NCI-H460 (cell line): ENCODE results near the gene MYH16. TPM values are rescaled to one million over a fixed set of nuclear protein-coding genes. Genes with fewer than 3 reads are reported as not detected.
"Not testable (repeated sequence)": the region's sequence is repeated elsewhere in the genome, so short reads cannot be mapped to it uniquely, and the experiment has no call there.

Experiments used
- DNase-seq: peaks from one replicate; pipeline ENCODE4 v3.0.0-alpha.2; 2016; ENCODE audit warnings: low read depth; ENCODE audit errors: extremely low read depth
- polyA plus RNA-seq: library from polyadenylated mRNA; depleted of rRNA; stranded (reverse); fragments of >200 nt; gene quantifications from 2 replicates; pipeline ENCODE4 v1.2.3, GENCODE V29; 2014; cell fraction: nucleus; rRNA removed
- total RNA-seq: library from RNA; depleted of rRNA; stranded (reverse); fragments of >200 nt; shearing (Covaris generic); gene quantifications from 2 replicates; pipeline ENCODE4 v1.2.3, GENCODE V29; 2014; rRNA removed

Gene MYH16
- not detected in 2 replicates for total RNA-seq
- polyA plus RNA-seq, result not detected in 2 replicates

GRCh38 chr7:99272476-99273045, at the start of gene MYH16:
MYH16 (plus strand) TSS chr7:99272839.
- no peak for DNase-seq

- peak; percentile 31 for DNase-seq
These were observed 48.3 kb upstream of the MYH16 start for GRCh38 chr7:99224263-99224898.

GRCh38 chr7:99224899-99225265, 47.8 kb upstream of the MYH16 start:
- no peak for DNase-seq

- DNase-seq, result no peak
These were observed 43.4 kb upstream of the MYH16 start for GRCh38 chr7:99229234-99229633.

- DNase-seq, result no peak
These were observed 40.4 kb upstream of the MYH16 start for GRCh38 chr7:99232082-99232770.

- DNase-seq, result not testable (repeated sequence)
These were observed 39.7 kb upstream of the MYH16 start for GRCh38 chr7:99232955-99233354.

- DNase-seq, result no peak
These were observed 38.5 kb upstream of the MYH16 start for GRCh38 chr7:99234185-99234584.

- no peak for DNase-seq
These were observed 36.7 kb upstream of the MYH16 start for GRCh38 chr7:99235925-99236324.

- not testable (repeated sequence) for DNase-seq
These were observed 34.8 kb upstream of the MYH16 start for GRCh38 chr7:99237876-99238275.

- no peak for DNase-seq
These were observed 33.9 kb upstream of the MYH16 start for GRCh38 chr7:99238558-99239341.

- DNase-seq, result no peak
These were observed 30.0 kb upstream of the MYH16 start for GRCh38 chr7:99242682-99243081.

- no peak for DNase-seq
These were observed 28.8 kb upstream of the MYH16 start for GRCh38 chr7:99243751-99244337.

- no peak for DNase-seq
These were observed 27.7 kb upstream of the MYH16 start for GRCh38 chr7:99244939-99245338.

GRCh38 chr7:99248391-99249095, 24.1 kb upstream of the MYH16 start:
- no peak for DNase-seq

- DNase-seq, result no peak
These were observed 22.6 kb upstream of the MYH16 start for GRCh38 chr7:99249985-99250575.

- no peak for DNase-seq
These were observed 20.3 kb upstream of the MYH16 start for GRCh38 chr7:99252166-99252895.

GRCh38 chr7:99253369-99253768, 19.3 kb upstream of the MYH16 start:
- DNase-seq, result no peak

GRCh38 chr7:99254390-99254789, 18.2 kb upstream of the MYH16 start:
- DNase-seq, result no peak

- DNase-seq, result no peak
These were observed 17.2 kb upstream of the MYH16 start for GRCh38 chr7:99255463-99255862.
